Smooth muscle cell (in vitro differentiated cells): Measurements from ENCODE around the gene ACBD6. TPM values are rescaled to one million over a fixed set of nuclear protein-coding genes. Genes with fewer than 3 reads are reported as not detected.

Experiments
- DNase-seq: peaks from one replicate; lab custom pipeline; 2025; ENCODE audit not compliant: unreplicated experiment; lab: John Stamatoyannopoulos, UW
- H2AFZ ChIP-seq: fragments of 200-600 bp; sonication (generic); 2 replicates; pipeline ENCODE4 v1.6.0; 2016; ENCODE audit warnings: antibody characterized with exemption, low read depth, mild to moderate bottlenecking
- H3F3A ChIP-seq: fragments of 200-600 bp; sonication (generic); 2 replicates; pipeline ENCODE4 v1.6.0; 2017; ENCODE audit warnings: antibody characterized with exemption, low read depth
- H3K27ac ChIP-seq: fragments of 200-600 bp; sonication (generic); 2 replicates; pipeline ENCODE4 v1.5.1; 2016; ENCODE audit warnings: low read depth, mild to moderate bottlenecking
- H3K27me3 ChIP-seq: fragments of 200-600 bp; sonication (generic); 2 replicates; pipeline ENCODE4 v1.6.1; 2016; ENCODE audit warnings: low read depth, mild to moderate bottlenecking
- H3K36me3 ChIP-seq: fragments of 200-600 bp; sonication (generic); 2 replicates; pipeline ENCODE4 v1.5.1; 2016; ENCODE audit warnings: low read depth
- H3K4me1 ChIP-seq: fragments of 200-600 bp; sonication (generic); 2 replicates; pipeline ENCODE4 v1.5.1; 2016; ENCODE audit warnings: low read depth
- H3K4me2 ChIP-seq: fragments of 200-600 bp; sonication (generic); 2 replicates; pipeline ENCODE4 v1.6.0; 2016; ENCODE audit warnings: mild to moderate bottlenecking
- H3K4me3 ChIP-seq: fragments of 200-600 bp; sonication (generic); 2 replicates; pipeline ENCODE4 v1.5.1; 2016; ENCODE audit warnings: mild to moderate bottlenecking
- H3K79me2 ChIP-seq: fragments of 200-600 bp; sonication (generic); 2 replicates; pipeline ENCODE4 v1.6.0; 2016; ENCODE audit warnings: low read depth, mild to moderate bottlenecking
- H3K9ac ChIP-seq: fragments of 200-600 bp; sonication (generic); 2 replicates; pipeline ENCODE4 v1.6.0; 2016; ENCODE audit warnings: low read depth
- H3K9me3 ChIP-seq: fragments of 200-600 bp; sonication (generic); replicated peaks from 2 replicates; pipeline ENCODE4 v1.5.1; 2016; ENCODE audit warnings: low read depth
- H4K20me1 ChIP-seq: fragments of 200-600 bp; sonication (generic); 2 replicates; pipeline ENCODE4 v1.6.0; 2016; ENCODE audit warnings: low read depth
- CTCF ChIP-seq: fragments of 200-600 bp; sonication (generic); IDR thresholded peaks from 2 replicates; pipeline ENCODE4 v1.5.1; 2017; ENCODE audit warnings: borderline replicate concordance, mild to moderate bottlenecking, antibody characterized with exemption; ENCODE audit not compliant: insufficient read depth, poor library complexity, severe bottlenecking
- WGBS: methylation state at CpG from one replicate; pipeline ENCODE4 v1.1.7; 2016; ENCODE audit warnings: low lambda C conversion rate; 5-methylcytosine and 5-hydroxymethylcytosine counted together
- polyA plus RNA-seq: library from polyadenylated mRNA; unstranded; fragments of >200 nt; fragmentation: Nextera tagmentation; extraction: Ambion mirVana; gene quantifications from 2 replicates; pipeline ENCODE4 v1.2.1, GENCODE V29; 2016
- total RNA-seq: library from RNA; depleted of rRNA; stranded (reverse); fragments of >200 nt; gene quantifications from 2 replicates; pipeline ENCODE4 v1.2.3, GENCODE V29; 2014

The ACBD6 gene
- total and polyA plus RNA-seq, 2 experiments from 2014 or later = 44.1 to 48.7 TPM

- no peak overlapping the region for H3K27ac ChIP-seq
- H2AFZ ChIP-seq = no peak overlapping the region
- no peak for DNase-seq
- peaks cover 31% of the 10 kb centered on the region for H3K79me2 ChIP-seq
- H3K4me2 ChIP-seq = no peak overlapping the region
- no peak overlapping the region for H3K9ac ChIP-seq
- peaks cover 20% of the 10 kb centered on the region for H3K36me3 ChIP-seq
- WGBS = 98% methylated on average over 3 of the region's 3 CpGs
- H3K4me3 ChIP-seq = no peak overlapping the region
- no peak for TF ChIP-seq CTCF
- H3K9me3 ChIP-seq = peaks cover 13% of the 10 kb centered on the region
- no peaks in the 10 kb centered on the region for H3F3A ChIP-seq
- H3K4me1 ChIP-seq = no peaks in the 10 kb centered on the region
- no peaks in the 10 kb centered on the region for H3K27me3 ChIP-seq
- H4K20me1 ChIP-seq = peaks cover 4% of the 10 kb centered on the region
These were observed 117.9 kb downstream of the ACBD6 start for GRCh38 chr1:180384286-180385005.

- WGBS = 92% methylated on average over 5 of the region's 5 CpGs
- H3K79me2 ChIP-seq = peaks cover 39% of the 10 kb centered on the region
- no peak for TF ChIP-seq CTCF
- H3K27ac ChIP-seq = no peak overlapping the region
- no peaks in the 10 kb centered on the region for H3F3A ChIP-seq
- peaks cover 16% of the 10 kb centered on the region for H3K9me3 ChIP-seq
- no peak overlapping the region for H3K4me3 ChIP-seq
- H3K27me3 ChIP-seq = no peaks in the 10 kb centered on the region
- H3K9ac ChIP-seq = no peak overlapping the region
- H3K4me1 ChIP-seq = no peaks in the 10 kb centered on the region
- DNase-seq = no peak
- no peak overlapping the region for H3K4me2 ChIP-seq
- peaks cover 20% of the 10 kb centered on the region for H3K36me3 ChIP-seq
- H4K20me1 ChIP-seq = peaks cover 4% of the 10 kb centered on the region
- no peak overlapping the region for H2AFZ ChIP-seq
These were observed 119.9 kb downstream of the ACBD6 start for GRCh38 chr1:180382326-180383115.

DNA sequence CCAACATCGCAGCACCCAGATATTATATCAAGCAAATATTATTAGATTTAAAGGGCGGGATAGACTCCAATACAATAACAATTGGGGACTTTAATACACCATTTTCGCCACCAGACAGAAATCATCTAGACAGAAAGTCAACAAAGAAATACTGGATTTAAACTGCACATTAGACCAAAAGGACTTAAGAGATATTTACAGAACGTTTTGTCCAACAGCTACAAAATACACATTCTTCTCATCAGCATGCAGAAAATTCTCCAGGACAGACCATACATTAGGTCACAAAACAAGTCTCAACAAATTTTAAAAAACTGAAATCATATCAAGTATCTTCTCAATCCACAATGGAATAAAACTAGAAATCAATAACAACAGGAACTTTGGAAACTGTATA is 121.2 kb downstream of the ACBD6 start:
- Histone ChIP-seq H3K27me3 (no peaks in the 10 kb centered on the region), H3K9me3 (peaks cover 16% of the 10 kb centered on the region), H3K36me3 (peaks cover 20% of the 10 kb centered on the region), H2AFZ (no peak overlapping the region), H3K27ac (no peak overlapping the region), H3K4me3 (no peak overlapping the region), H3F3A (no peaks in the 10 kb centered on the region), H3K9ac (no peak overlapping the region), H3K4me1 (no peaks in the 10 kb centered on the region), H4K20me1 (peaks cover 7% of the 10 kb centered on the region), H3K79me2 (peaks cover 43% of the 10 kb centered on the region), H3K4me2 (no peak overlapping the region)
- no peak for TF ChIP-seq CTCF
- 96% methylated on average over 4 of the region's 4 CpGs for WGBS
- DNase-seq = no peak
